ENCODE results near the gene GRM5. TPM values are rescaled to one million over a fixed set of nuclear protein-coding genes. Genes with fewer than 3 reads are reported as not detected.
"Not testable (repeated sequence)": the region's sequence is repeated elsewhere in the genome, so short reads cannot be mapped to it uniquely, and the experiment has no call there.

The GRM5 gene
- total RNA-seq, 1 donor from 2014 or later: not detected

GRCh38 chr11:89029671-89030070 lies 36.1 kb downstream of the GRM5 start:
- H3K27me3 Mint-ChIP-seq; H3K9me3 Mint-ChIP-seq; H3K4me1 Mint-ChIP-seq; H3K27ac Mint-ChIP-seq; H3K36me3 Mint-ChIP-seq (ENCODE audit: low read depth); H3K4me3 Mint-ChIP-seq; DNase-seq; intact Hi-C loops (cut with micrococcal nuclease): not testable (repeated sequence)

- H3K27me3 Mint-ChIP-seq: no peaks in the 10 kb centered on the region
- H3K9me3 Mint-ChIP-seq: no peaks in the 10 kb centered on the region
- no peaks in the 10 kb centered on the region for H3K4me1 Mint-ChIP-seq
- H3K4me3 Mint-ChIP-seq: no peak overlapping the region
- intact Hi-C loops (cut with micrococcal nuclease): no loop called here
- no peak for DNase-seq
- no peaks in the 10 kb centered on the region for H3K36me3 Mint-ChIP-seq (ENCODE audit: low read depth)
- H3K27ac Mint-ChIP-seq: no peak overlapping the region
These were observed 44.4 kb downstream of the GRM5 start for GRCh38 chr11:89021339-89021738.

- H3K36me3 Mint-ChIP-seq (ENCODE audit: low read depth); DNase-seq; H3K27me3 Mint-ChIP-seq; H3K4me3 Mint-ChIP-seq; H3K4me1 Mint-ChIP-seq; intact Hi-C loops (cut with micrococcal nuclease); H3K27ac Mint-ChIP-seq; H3K9me3 Mint-ChIP-seq: not testable (repeated sequence)
These were observed 45.8 kb downstream of the GRM5 start for GRCh38 chr11:89019827-89020547.

- Mint-ChIP-seq H3K36me3 (ENCODE audit: low read depth) (no peaks in the 10 kb centered on the region), H3K4me3 (no peak overlapping the region), H3K4me1 (no peaks in the 10 kb centered on the region), H3K9me3 (no peaks in the 10 kb centered on the region), H3K27ac (no peak overlapping the region), H3K27me3 (no peaks in the 10 kb centered on the region)
- intact Hi-C loops (cut with micrococcal nuclease): no loop called here
- no peak for DNase-seq
These were observed 49.6 kb downstream of the GRM5 start for GRCh38 chr11:89016214-89016613.

- no peak for DNase-seq
- intact Hi-C loops (cut with micrococcal nuclease): no loop called here
- H3K4me1 Mint-ChIP-seq: no peaks in the 10 kb centered on the region
- H3K4me3 Mint-ChIP-seq: no peak overlapping the region
- no peaks in the 10 kb centered on the region for H3K9me3 Mint-ChIP-seq
- H3K27me3 Mint-ChIP-seq: no peaks in the 10 kb centered on the region
- H3K27ac Mint-ChIP-seq: no peak overlapping the region
- H3K36me3 Mint-ChIP-seq (ENCODE audit: low read depth): no peaks in the 10 kb centered on the region
These were observed 50.2 kb downstream of the GRM5 start for GRCh38 chr11:89015614-89016013.

- H3K36me3 Mint-ChIP-seq (ENCODE audit: low read depth); H3K9me3 Mint-ChIP-seq; H3K4me1 Mint-ChIP-seq; H3K4me3 Mint-ChIP-seq; intact Hi-C loops (cut with micrococcal nuclease); H3K27me3 Mint-ChIP-seq; DNase-seq; H3K27ac Mint-ChIP-seq: not testable (repeated sequence)
These were observed 64.9 kb downstream of the GRM5 start for GRCh38 chr11:89000852-89001251.

GRCh38 chr11:88979641-88980040 lies 86.1 kb downstream of the GRM5 start:
- DNase-seq: no peak
- no peaks in the 10 kb centered on the region for H3K9me3 Mint-ChIP-seq
- H3K27me3 Mint-ChIP-seq: no peaks in the 10 kb centered on the region
- H3K27ac Mint-ChIP-seq: no peak overlapping the region
- no peaks in the 10 kb centered on the region for H3K36me3 Mint-ChIP-seq (ENCODE audit: low read depth)
- H3K4me3 Mint-ChIP-seq: no peak overlapping the region
- H3K4me1 Mint-ChIP-seq: no peaks in the 10 kb centered on the region
- intact Hi-C loops (cut with micrococcal nuclease): no loop called here

GRCh38 chr11:88978992-88979391 lies 86.8 kb downstream of the GRM5 start:
- H3K4me3 Mint-ChIP-seq; H3K27me3 Mint-ChIP-seq; H3K27ac Mint-ChIP-seq; intact Hi-C loops (cut with micrococcal nuclease); H3K36me3 Mint-ChIP-seq (ENCODE audit: low read depth); H3K4me1 Mint-ChIP-seq; H3K9me3 Mint-ChIP-seq; DNase-seq: not testable (repeated sequence)

GRCh38 chr11:88975441-88975840 lies 90.3 kb downstream of the GRM5 start:
- DNase-seq; H3K9me3 Mint-ChIP-seq; H3K4me1 Mint-ChIP-seq; H3K4me3 Mint-ChIP-seq; H3K27me3 Mint-ChIP-seq; H3K36me3 Mint-ChIP-seq (ENCODE audit: low read depth); intact Hi-C loops (cut with micrococcal nuclease); H3K27ac Mint-ChIP-seq: not testable (repeated sequence)

GRCh38 chr11:88972210-88972609 lies 93.6 kb downstream of the GRM5 start:
- intact Hi-C loops (cut with micrococcal nuclease): no loop called here
- Mint-ChIP-seq H3K36me3 (ENCODE audit: low read depth) (no peaks in the 10 kb centered on the region), H3K27ac (no peak overlapping the region), H3K4me3 (no peak overlapping the region), H3K4me1 (no peaks in the 10 kb centered on the region), H3K9me3 (no peaks in the 10 kb centered on the region), H3K27me3 (no peaks in the 10 kb centered on the region)
- DNase-seq: no peak

- H3K4me3 Mint-ChIP-seq; H3K4me1 Mint-ChIP-seq; DNase-seq; H3K27me3 Mint-ChIP-seq; H3K9me3 Mint-ChIP-seq; H3K36me3 Mint-ChIP-seq (ENCODE audit: low read depth); H3K27ac Mint-ChIP-seq; intact Hi-C loops (cut with micrococcal nuclease): not testable (repeated sequence)
These were observed 104.2 kb downstream of the GRM5 start for GRCh38 chr11:88961621-88962020.

- intact Hi-C loops (cut with micrococcal nuclease); H3K4me1 Mint-ChIP-seq; H3K9me3 Mint-ChIP-seq: not testable (repeated sequence)
These were observed 105.9 kb downstream of the GRM5 start for GRCh38 chr11:88959857-88960256.

GRCh38 chr11:88950975-88951374 lies 114.8 kb downstream of the GRM5 start:
- Mint-ChIP-seq H3K4me3 (no peak overlapping the region), H3K4me1 (no peaks in the 10 kb centered on the region), H3K36me3 (ENCODE audit: low read depth) (no peaks in the 10 kb centered on the region), H3K27me3 (no peaks in the 10 kb centered on the region), H3K9me3 (no peaks in the 10 kb centered on the region), H3K27ac (no peak overlapping the region)
- intact Hi-C loops (cut with micrococcal nuclease): no loop called here
- no peak for DNase-seq

More at GRCh38 chr11:88959857-88960256, 105.9 kb downstream of the GRM5 start:
- H3K4me3 Mint-ChIP-seq; H3K27ac Mint-ChIP-seq; H3K27me3 Mint-ChIP-seq; DNase-seq; H3K36me3 Mint-ChIP-seq (ENCODE audit: low read depth): not testable (repeated sequence)

- intact Hi-C loops (cut with micrococcal nuclease); H3K4me1 Mint-ChIP-seq; H3K4me3 Mint-ChIP-seq; H3K9me3 Mint-ChIP-seq; H3K27me3 Mint-ChIP-seq; DNase-seq; H3K27ac Mint-ChIP-seq; H3K36me3 Mint-ChIP-seq (ENCODE audit: low read depth): not testable (repeated sequence)
These were observed 116.9 kb downstream of the GRM5 start for GRCh38 chr11:88948908-88949307.

Data from activated CD4-positive, alpha-beta T cell treated with anti-CD3 and anti-CD28 coated beads, Interleukin-2, amount 10 ng/mL, durations not matched to agents 24 days and 14 days (primary cell).